Spleen (tissue), 11 donors: ENCODE data around the gene SORCS2. TPM values are rescaled to one million over a fixed set of nuclear protein-coding genes. Genes with fewer than 3 reads are reported as not detected.
A peak's percentile ranks its signal among the peaks of the same experiment; 100 is the strongest.

Experiments used
- DNase-seq: peaks from one replicate; pipeline ENCODE4 v3.0.0-alpha.2; 2020
- H3K27ac ChIP-seq, 8 donors: fragments of 200-600 bp; sonication (generic) in 7 of 8; 1 replicate in 4 of 8; 2 replicates in 4 of 8; pipeline versions ENCODE4 v1.5.0 to v1.8.0; 2016 to 2021; ENCODE audit warnings: inconsistent platforms in 4 of 8, mild to moderate bottlenecking in 4 of 8, moderate library complexity in 1 of 8
- H3K27me3 ChIP-seq, 7 donors: fragments of 200-600 bp; sonication (generic) in 6 of 7; replicated peaks in 1 of 7; 1 replicate in 4 of 7; 2 replicates in 3 of 7; pipeline versions ENCODE4 v1.5.0 to v1.8.0; 2016 to 2021; ENCODE audit warnings: inconsistent platforms in 3 of 7, mild to moderate bottlenecking in 1 of 7
- H3K36me3 ChIP-seq, 6 donors: fragments of 200-600 bp; sonication (generic) in 5 of 6; 1 replicate in 4 of 6; 2 replicates in 2 of 6; pipeline versions ENCODE4 v1.5.0 to v1.8.0; 2016 to 2021; ENCODE audit warnings: inconsistent platforms in 2 of 6
- H3K4me1 ChIP-seq, 6 donors: fragments of 200-600 bp; sonication (generic) in 5 of 6; 1 replicate in 3 of 6; 2 replicates in 3 of 6; pipeline versions ENCODE4 v1.5.0 to v1.8.0; 2016 to 2021; ENCODE audit warnings: inconsistent platforms in 3 of 6
- H3K4me3 ChIP-seq, 8 donors: fragments of 200-600 bp; sonication (generic) in 7 of 8; 1 replicate in 4 of 8; 2 replicates in 4 of 8; pipeline versions ENCODE4 v1.5.0 to v1.8.0; 2016 to 2021; ENCODE audit warnings: inconsistent platforms in 4 of 8, mild to moderate bottlenecking in 4 of 8, moderate library complexity in 2 of 8
- H3K9me3 ChIP-seq, 8 donors: fragments of 200-600 bp; sonication (generic) in 7 of 8; 1 replicate in 4 of 8; 2 replicates in 4 of 8; pipeline versions ENCODE4 v1.5.0 to v1.8.0; 2016 to 2021; ENCODE audit warnings: inconsistent platforms in 4 of 8
- POLR2A ChIP-seq, 3 donors: fragments of 450-650 bp; IDR thresholded peaks; one replicate each; pipeline ENCODE4 v1.5.1; 2017; ENCODE audit warnings: antibody characterized with exemption in 3 of 3, mild to moderate bottlenecking in 1 of 3
- POLR2AphosphoS5 ChIP-seq, 3 donors: sonication (generic); formaldehyde crosslinking; IDR thresholded peaks; one replicate each; pipeline ENCODE4 v1.5.1; 2017; ENCODE audit warnings: antibody characterized with exemption in 3 of 3
- whole genome bisulfite sequencing, 5 donors: extraction: QIAGEN DNeasy Blood & Tissue Kit in 3 of 5; methylation state at CpG; one replicate each; pipeline versions ENCODE4 v1.1.5 to v1.1.7; 2013 to 2018; 5-methylcytosine and 5-hydroxymethylcytosine counted together
- intact Hi-C: fragments of 100-400 bp; cut with DNase I; formaldehyde crosslinking; loops from one replicate; pipeline ENCODE4 v1.15.0; 2023; ENCODE audit warnings: low total_unique reads
- polyA plus RNA-seq, 3 donors: library from polyadenylated mRNA; stranded (reverse); fragments of 200-250 nt; gene quantifications; one replicate each; pipeline ENCODE4 v1.2.1, GENCODE V29; 2013
- total RNA-seq, 7 donors: library from RNA; depleted of rRNA in 3 of 7; stranded (reverse); fragments of >200 nt in 3 of 7; fragmentation: NEBNext Ultra II Directional in 4 of 7; extraction: Animal tissue kit (Norgen Biotek cat#: 25700) in 4 of 7; gene quantifications; one replicate each; pipeline versions ENCODE4 v1.1.0 to v1.2.1, GENCODE V29; 2016 to 2021
- TF ChIP-seq, protein P1 (sequence below), 11 experiments: fragments of 200-600 bp in 7 of 11; fragments of 450-650 bp in 4 of 11; sonication (generic) in 4 of 11; IDR thresholded peaks in 8 of 11; conservative IDR thresholded peaks in 3 of 11; 1 replicate in 7 of 11; 2 replicates in 4 of 11; pipeline versions ENCODE4 v1.4.0 to v1.8.0; 2016 to 2021; ENCODE audit warnings: antibody characterized with exemption in 11 of 11, inconsistent platforms in 4 of 11, mild to moderate bottlenecking in 1 of 11
- donor health status: healthy with polysubstance abuse.
- donor health status: DM: no; HTN: no; CAD: no; lungs with moderate emphysema.
- donor health status: DM: no; HTN: no; CAD: no.
- donor health status: Bipolar disorder and iron deficiency.
- donor health status: healthy.
- donor health status: DM: no; HTN: no; CAD: no.
- donor health status: DM: yes; HTN: yes; CAD: no.

The SORCS2 gene
- total and polyA plus RNA-seq, 10 donors = 0.33 to 1.6 (median 0.60) TPM

DNA sequence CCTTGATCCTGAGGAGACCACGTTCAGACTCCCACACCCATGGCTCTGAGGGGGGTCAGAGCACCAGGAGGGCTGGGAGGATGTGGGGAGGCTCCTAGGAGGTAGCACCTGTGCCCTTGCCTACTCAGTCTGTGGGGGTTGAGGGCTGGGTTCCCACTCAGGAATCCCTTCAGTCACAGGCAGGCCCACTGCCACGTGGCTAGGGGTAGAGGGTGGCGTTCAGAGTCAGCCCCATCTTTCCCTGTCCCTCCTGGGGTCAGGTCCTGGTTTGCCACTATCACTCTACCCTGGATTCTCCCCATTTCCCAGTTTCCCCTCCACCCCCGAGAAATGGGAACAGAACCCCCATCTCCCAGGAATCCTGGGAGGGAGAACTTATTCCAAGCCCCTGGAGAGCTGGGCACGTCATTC, 131.1 kb downstream of the SORCS2 start:
- TF ChIP-seq POLR2AphosphoS5 (IDR thresholded peaks at IDR 0.05) (no peak), POLR2A (IDR thresholded peaks at IDR 0.05) (no peak)
- TF ChIP-seq, protein P1, sequence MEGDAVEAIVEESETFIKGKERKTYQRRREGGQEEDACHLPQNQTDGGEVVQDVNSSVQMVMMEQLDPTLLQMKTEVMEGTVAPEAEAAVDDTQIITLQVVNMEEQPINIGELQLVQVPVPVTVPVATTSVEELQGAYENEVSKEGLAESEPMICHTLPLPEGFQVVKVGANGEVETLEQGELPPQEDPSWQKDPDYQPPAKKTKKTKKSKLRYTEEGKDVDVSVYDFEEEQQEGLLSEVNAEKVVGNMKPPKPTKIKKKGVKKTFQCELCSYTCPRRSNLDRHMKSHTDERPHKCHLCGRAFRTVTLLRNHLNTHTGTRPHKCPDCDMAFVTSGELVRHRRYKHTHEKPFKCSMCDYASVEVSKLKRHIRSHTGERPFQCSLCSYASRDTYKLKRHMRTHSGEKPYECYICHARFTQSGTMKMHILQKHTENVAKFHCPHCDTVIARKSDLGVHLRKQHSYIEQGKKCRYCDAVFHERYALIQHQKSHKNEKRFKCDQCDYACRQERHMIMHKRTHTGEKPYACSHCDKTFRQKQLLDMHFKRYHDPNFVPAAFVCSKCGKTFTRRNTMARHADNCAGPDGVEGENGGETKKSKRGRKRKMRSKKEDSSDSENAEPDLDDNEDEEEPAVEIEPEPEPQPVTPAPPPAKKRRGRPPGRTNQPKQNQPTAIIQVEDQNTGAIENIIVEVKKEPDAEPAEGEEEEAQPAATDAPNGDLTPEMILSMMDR (IDR thresholded peaks at IDR 0.05 in 8 of 11, conservative IDR thresholded peaks at IDR 0.05 in 3 of 11) = no peak
- Histone ChIP-seq H3K36me3 (no peaks in the 10 kb centered on the region), H3K27me3 (peaks cover 0 to 45% (median 0%) of the 10 kb centered on the region in 7 donors), H3K27ac (no peak overlapping the region), H3K4me3 (no peak overlapping the region), H3K4me1 (peaks cover 0 to 12% (median 0%) of the 10 kb centered on the region in 6 donors), H3K9me3 (peaks cover 0 to 33% (median 21%) of the 10 kb centered on the region in 8 donors)
- DNase-seq = peak; percentile 54
- intact Hi-C loops = no loop called here
- WGBS, 5 donors = 57 to 83% (median 76%) methylated on average over 5 of the region's 5 CpGs

DNA sequence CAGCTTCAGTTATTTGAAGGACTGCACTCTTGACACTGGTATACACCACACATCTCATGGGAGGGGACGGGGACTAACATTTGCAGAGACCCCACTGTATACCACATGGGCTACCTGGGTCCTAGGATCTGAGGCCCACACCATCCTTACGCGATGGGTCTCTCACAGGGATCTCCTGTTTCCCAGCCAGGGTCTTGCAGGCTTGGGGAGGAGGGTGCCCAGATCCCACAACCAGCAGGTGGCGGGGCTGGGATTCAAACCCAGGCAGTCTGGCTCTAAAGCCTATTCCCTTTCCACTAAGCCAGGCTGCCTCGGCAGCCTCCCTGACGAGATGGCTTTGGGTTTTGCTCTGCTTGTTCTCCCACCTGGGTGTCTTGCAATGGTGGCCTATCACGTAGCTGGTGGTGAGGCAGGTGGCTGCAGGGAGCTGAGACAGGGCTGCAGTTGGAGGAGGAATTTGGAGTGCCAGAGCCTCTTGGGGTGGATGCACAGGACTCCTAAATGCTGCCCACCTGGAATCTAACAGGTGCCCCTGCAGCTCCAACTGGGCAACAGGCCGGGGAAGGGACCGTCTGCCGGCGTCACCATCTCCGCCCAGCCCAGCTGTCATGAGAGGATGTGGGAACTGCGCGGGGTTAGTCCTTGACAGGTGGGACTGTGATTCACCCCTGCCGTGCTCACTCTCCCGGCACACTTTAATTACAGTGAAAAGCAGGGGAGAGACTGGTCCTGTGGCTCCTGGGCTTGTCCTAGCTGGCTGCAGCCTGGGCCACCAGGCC, 131.7 kb downstream of the SORCS2 start:
- peaks cover 0 to 27% (median 15%) of the 10 kb centered on the region in 8 donors for H3K9me3 ChIP-seq
- no peaks in the 10 kb centered on the region for H3K36me3 ChIP-seq
- H3K27me3 ChIP-seq = peaks cover 0 to 51% (median 0%) of the 10 kb centered on the region in 7 donors
- TF ChIP-seq, protein P1 (IDR thresholded peaks at IDR 0.05 in 8 of 11, conservative IDR thresholded peaks at IDR 0.05 in 3 of 11) = no peak
- TF ChIP-seq POLR2AphosphoS5 (IDR thresholded peaks at IDR 0.05) (no peak), POLR2A (IDR thresholded peaks at IDR 0.05) (no peak)
- no peak overlapping the region for H3K4me3 ChIP-seq
- peak; percentile 76 for DNase-seq
- 72 to 79% (median 76%) methylated on average over 11 to 16 of the region's 16 CpGs for WGBS, 5 donors
- peaks cover 0 to 12% (median 0%) of the 10 kb centered on the region in 6 donors for H3K4me1 ChIP-seq
- intact Hi-C loops = no loop called here
- no peak overlapping the region for H3K27ac ChIP-seq

DNA sequence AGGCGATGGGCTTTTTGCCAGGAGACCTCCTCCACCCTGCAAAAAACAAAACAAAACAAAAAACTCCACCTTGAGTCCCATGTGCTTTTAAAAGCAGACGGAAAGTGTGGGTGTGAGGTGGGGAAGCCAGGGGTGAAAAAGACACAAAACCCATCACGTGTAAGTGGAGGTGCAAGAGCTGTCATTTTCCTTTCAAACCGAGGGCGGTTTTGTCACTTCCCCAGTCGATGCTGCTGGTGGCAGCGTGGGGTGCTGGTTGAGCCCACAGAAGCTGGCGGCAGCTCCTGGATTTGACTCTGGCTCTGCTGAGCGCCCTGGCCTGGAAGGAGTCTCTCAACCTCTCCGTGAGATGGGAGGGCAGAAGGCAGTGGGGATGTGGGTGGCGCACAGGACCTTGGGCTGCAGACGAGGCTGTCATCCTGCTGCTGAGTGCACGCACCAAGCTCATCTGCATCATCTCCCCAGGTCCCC, 132.3 kb downstream of the SORCS2 start:
- Histone ChIP-seq H3K36me3 (no peaks in the 10 kb centered on the region), H3K4me3 (no peak overlapping the region), H3K27me3 (peaks cover 0 to 55% (median 0%) of the 10 kb centered on the region in 7 donors), H3K4me1 (peaks cover 0 to 12% (median 0%) of the 10 kb centered on the region in 6 donors), H3K27ac (no peak overlapping the region), H3K9me3 (peaks cover 0 to 21% (median 9%) of the 10 kb centered on the region in 8 donors)
- peak; percentile 70 for DNase-seq
- no peak for TF ChIP-seq POLR2A (IDR thresholded peaks at IDR 0.05)
- intact Hi-C loops = no loop called here
- 55 to 62% (median 57%) methylated on average over 9 to 13 of the region's 13 CpGs for WGBS, 5 donors

DNA sequence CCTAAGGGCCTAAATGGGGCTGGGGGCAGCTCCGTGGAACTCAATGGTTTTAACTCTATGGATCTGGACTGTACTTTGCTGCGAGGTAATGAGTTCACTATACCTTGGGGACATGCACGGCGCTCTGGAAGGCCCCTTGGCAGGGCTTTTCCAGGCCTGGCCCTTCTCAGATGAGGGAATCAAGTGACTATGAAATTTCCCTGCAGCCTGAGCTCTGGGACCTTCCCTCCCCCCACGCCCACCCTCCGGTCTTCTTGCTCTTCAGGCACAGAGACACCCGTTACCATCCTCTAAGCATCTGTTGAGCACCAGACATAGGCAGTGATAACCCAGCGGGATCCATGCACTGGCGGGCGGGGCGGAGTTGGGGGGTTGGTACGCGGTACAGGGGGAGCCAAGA, 133.2 kb downstream of the SORCS2 start:
- intact Hi-C loops = no loop called here
- WGBS, 5 donors = 74 to 82% (median 81%) methylated on average over 12 to 13 of the region's 13 CpGs

More for the DNA sequence above, 133.2 kb downstream of the SORCS2 start:
- H3K4me3 ChIP-seq = no peak overlapping the region
- DNase-seq = peak; percentile 48
- H3K4me1 ChIP-seq = peaks cover 0 to 12% (median 0%) of the 10 kb centered on the region in 6 donors
- H3K9me3 ChIP-seq = peaks cover 0 to 13% (median under 1%) of the 10 kb centered on the region in 8 donors
- H3K36me3 ChIP-seq = no peaks in the 10 kb centered on the region
- no peak overlapping the region for H3K27ac ChIP-seq
- TF ChIP-seq POLR2AphosphoS5 (IDR thresholded peaks at IDR 0.05) (no peak), POLR2A (IDR thresholded peaks at IDR 0.05) (no peak)
- TF ChIP-seq, protein P1 (IDR thresholded peaks at IDR 0.05 in 8 of 11, conservative IDR thresholded peaks at IDR 0.05 in 3 of 11) = no peak
- H3K27me3 ChIP-seq = peaks cover 0 to 60% (median 0%) of the 10 kb centered on the region in 7 donors
